RWPE2 (cell line): ENCODE measurements around the gene OSGEPL1.
"Not testable (repeated sequence)": the region's sequence is repeated elsewhere in the genome, so short reads cannot be mapped to it uniquely, and the experiment has no call there.

Experiments
- ATAC-seq: fragments of 200-7000 bp; cut with Tn5 transposase; 3 replicates; pipeline ENCODE4 v1.9.1; 2021; ENCODE audit warnings: low read depth
- DNase-seq: peaks from one replicate; pipeline ENCODE4 v3.0.0-alpha.2; 2020; ENCODE audit warnings: low spot score
- H3K27ac ChIP-seq: fragments of 450-650 bp; 2 replicates; pipeline ENCODE4 v1.5.1; 2017; ENCODE audit warnings: mild to moderate bottlenecking; ENCODE audit not compliant: poor library complexity, severe bottlenecking
- H3K27me3 ChIP-seq: fragments of 250-450 bp; sonication (Bioruptor Pico); 2 replicates; pipeline ENCODE4 v1.5.1; 2021; ENCODE audit warnings: mild to moderate bottlenecking, moderate library complexity; ENCODE audit not compliant: insufficient read depth, poor library complexity, severe bottlenecking
- H3K36me3 ChIP-seq: fragments of 250-450 bp; sonication (Bioruptor Pico); 2 replicates; pipeline ENCODE4 v1.5.1; 2020; ENCODE audit warnings: low read depth, mild to moderate bottlenecking, moderate library complexity
- H3K4me1 ChIP-seq: fragments of 250-450 bp; sonication (Bioruptor Pico); 2 replicates; pipeline ENCODE4 v1.5.1; 2021; ENCODE audit warnings: mild to moderate bottlenecking, moderate library complexity; ENCODE audit not compliant: insufficient read depth, poor library complexity, severe bottlenecking
- H3K4me3 ChIP-seq: fragments of 250-450 bp; sonication (Bioruptor Pico); 2 replicates; pipeline ENCODE4 v1.5.1; 2021; ENCODE audit warnings: mild to moderate bottlenecking, moderate library complexity; ENCODE audit not compliant: severe bottlenecking
- H3K9me3 ChIP-seq: fragments of 250-450 bp; sonication (Bioruptor Pico); 2 replicates; pipeline ENCODE4 v1.5.1; 2021; ENCODE audit warnings: mild to moderate bottlenecking, moderate library complexity; ENCODE audit not compliant: severe bottlenecking
- TF ChIP-seq, protein P1 (sequence below): fragments of 450-650 bp; IDR thresholded peaks from one replicate; pipeline ENCODE4 v1.5.1; 2017; ENCODE audit warnings: mild to moderate bottlenecking, moderate library complexity; ENCODE audit not compliant: poor library complexity, severe bottlenecking

The OSGEPL1 gene

DNA sequence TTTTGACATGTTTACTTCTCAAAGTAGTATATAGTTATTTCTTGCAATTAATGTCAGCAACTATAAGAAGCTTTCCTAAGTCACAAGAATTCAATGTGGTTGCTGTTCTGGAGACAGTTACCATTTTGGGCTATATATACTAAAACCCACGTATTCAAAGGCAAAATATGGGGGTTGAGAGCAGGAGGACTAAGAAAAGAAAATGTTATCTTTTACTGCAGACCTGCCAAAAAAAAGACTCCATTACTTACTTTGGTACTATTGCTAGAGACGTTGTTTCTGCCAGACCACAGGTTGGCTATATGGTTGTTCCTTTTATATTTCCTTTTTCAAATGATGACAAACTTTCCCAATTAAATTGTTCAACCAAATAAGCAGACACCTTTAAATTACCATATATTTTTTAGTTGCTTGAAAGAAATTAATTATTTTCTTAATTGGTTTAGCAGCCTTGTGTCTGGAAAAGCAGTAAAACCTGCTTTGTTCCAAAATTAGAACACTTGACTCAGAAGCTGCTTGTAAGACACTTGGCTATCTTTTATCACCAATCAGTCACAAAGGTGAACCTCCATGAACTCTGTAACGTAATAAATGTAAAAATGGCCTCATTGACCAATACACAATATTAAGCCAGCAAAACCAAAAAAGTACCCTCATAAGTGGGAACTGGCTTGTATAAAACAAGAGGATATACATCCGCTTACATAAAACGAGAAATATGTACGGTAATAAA, 8.2 kb upstream of the OSGEPL1 start:
- no peak overlapping the region for H3K27ac ChIP-seq
- TF ChIP-seq, protein P1, sequence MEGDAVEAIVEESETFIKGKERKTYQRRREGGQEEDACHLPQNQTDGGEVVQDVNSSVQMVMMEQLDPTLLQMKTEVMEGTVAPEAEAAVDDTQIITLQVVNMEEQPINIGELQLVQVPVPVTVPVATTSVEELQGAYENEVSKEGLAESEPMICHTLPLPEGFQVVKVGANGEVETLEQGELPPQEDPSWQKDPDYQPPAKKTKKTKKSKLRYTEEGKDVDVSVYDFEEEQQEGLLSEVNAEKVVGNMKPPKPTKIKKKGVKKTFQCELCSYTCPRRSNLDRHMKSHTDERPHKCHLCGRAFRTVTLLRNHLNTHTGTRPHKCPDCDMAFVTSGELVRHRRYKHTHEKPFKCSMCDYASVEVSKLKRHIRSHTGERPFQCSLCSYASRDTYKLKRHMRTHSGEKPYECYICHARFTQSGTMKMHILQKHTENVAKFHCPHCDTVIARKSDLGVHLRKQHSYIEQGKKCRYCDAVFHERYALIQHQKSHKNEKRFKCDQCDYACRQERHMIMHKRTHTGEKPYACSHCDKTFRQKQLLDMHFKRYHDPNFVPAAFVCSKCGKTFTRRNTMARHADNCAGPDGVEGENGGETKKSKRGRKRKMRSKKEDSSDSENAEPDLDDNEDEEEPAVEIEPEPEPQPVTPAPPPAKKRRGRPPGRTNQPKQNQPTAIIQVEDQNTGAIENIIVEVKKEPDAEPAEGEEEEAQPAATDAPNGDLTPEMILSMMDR = no peak
- no peak overlapping the region for H3K4me3 ChIP-seq
- peaks cover 80% of the 10 kb centered on the region for H3K36me3 ChIP-seq
- H3K9me3 ChIP-seq = no peaks in the 10 kb centered on the region
- H3K27me3 ChIP-seq = no peaks in the 10 kb centered on the region
- ATAC-seq (no peak), DNase-seq (no peak)
- no peaks in the 10 kb centered on the region for H3K4me1 ChIP-seq

DNA sequence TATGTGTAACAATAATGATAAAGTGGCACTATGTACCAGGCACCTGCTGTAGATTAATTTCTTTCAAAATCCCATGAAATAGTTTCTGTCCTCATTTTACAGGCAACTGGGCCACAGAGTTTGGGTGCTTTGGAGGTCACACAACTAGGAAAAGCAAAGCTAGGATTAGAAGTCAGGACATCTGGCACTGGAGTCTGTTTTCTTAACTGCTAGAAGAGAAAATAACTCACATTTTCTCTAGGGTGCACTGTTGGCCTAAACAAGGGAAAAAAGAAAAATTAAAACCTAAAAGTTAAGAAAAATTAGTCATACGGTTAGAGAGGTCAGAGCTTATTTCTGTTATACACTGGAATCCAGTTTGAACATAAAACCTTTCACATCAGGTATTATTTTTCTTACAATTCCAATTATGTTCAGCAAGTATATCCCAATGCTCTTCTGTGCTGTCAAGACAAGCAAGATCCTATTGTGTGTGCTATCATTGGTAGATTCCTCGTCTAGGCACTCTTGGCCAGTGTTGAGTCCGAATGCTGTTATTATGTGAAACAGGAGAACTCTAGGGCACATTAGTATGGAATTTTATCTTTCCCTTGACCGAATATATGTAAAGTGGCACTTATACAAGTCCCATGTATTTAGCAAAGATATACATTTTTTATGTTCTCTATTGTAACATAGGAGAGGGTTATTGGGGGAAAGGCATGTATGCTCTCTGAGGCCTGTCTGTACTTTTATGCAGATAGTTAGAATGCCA, 1.5 kb upstream of the OSGEPL1 start:
- no peak overlapping the region for H3K27ac ChIP-seq
- no peak for ATAC-seq
- DNase-seq = no peak

DNA sequence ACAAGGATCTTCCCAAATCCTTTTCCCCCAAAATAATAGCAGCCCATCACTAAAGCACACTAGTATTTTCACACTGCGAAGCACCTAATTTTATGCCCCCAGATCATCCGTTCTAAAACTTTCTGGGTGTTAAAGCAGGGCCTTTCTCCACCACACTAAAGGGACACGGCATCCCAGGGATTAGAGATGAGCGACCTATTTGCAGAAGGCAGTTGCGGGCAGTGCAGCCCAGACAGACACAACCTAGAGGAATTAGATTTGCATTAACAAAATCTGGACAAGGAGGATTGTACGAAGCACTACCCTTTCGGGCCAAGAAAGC, 402 bp downstream of the OSGEPL1 start:
- TF ChIP-seq, protein P1 = no peak
- H3K4me1 ChIP-seq = peaks cover 7% of the 10 kb centered on the region
- ATAC-seq (no peak; the same call in 2 of the 3 replicates), DNase-seq (no peak)
- peaks cover 19% of the 10 kb centered on the region for H3K36me3 ChIP-seq
- H3K27ac ChIP-seq = peak overlapping the region; percentile 83
- no peaks in the 10 kb centered on the region for H3K27me3 ChIP-seq
- peak overlapping the region; percentile 66 for H3K4me3 ChIP-seq
- no peaks in the 10 kb centered on the region for H3K9me3 ChIP-seq

More for the DNA sequence above, 1.5 kb upstream of the OSGEPL1 start:
- TF ChIP-seq, protein P1 = no peak
- Histone ChIP-seq H3K9me3 (no peaks in the 10 kb centered on the region), H3K4me3 (peak overlapping the region; percentile 66), H3K27me3 (no peaks in the 10 kb centered on the region), H3K36me3 (peaks cover 35% of the 10 kb centered on the region), H3K4me1 (peaks cover 7% of the 10 kb centered on the region)

DNA sequence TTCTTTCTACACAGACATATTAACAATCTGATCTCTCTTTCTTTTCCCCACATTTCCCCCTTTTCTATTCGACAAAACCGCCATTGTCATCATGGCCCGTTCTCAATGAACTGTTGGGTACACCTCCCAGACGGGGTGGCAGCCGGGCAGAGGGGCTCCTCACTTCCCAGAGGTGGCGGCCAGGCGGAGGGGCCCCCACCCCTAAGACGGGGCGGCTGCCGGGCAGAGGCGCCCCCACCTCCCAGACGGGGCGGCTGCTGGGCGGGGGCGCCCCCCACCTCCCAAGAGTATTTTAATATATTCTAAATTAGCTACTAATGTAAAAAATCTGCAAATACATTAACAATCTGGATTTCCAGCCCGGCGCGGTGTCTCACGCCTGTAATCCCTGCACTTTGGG, 2.4 kb downstream of the OSGEPL1 start:
- not testable (repeated sequence) for H3K4me3 ChIP-seq, H3K9me3 ChIP-seq, H3K4me1 ChIP-seq, ATAC-seq, H3K27me3 ChIP-seq, H3K27ac ChIP-seq, DNase-seq
- H3K36me3 ChIP-seq = peaks cover 15% of the 10 kb centered on the region; the same call in 1 of the 2 replicates

DNA sequence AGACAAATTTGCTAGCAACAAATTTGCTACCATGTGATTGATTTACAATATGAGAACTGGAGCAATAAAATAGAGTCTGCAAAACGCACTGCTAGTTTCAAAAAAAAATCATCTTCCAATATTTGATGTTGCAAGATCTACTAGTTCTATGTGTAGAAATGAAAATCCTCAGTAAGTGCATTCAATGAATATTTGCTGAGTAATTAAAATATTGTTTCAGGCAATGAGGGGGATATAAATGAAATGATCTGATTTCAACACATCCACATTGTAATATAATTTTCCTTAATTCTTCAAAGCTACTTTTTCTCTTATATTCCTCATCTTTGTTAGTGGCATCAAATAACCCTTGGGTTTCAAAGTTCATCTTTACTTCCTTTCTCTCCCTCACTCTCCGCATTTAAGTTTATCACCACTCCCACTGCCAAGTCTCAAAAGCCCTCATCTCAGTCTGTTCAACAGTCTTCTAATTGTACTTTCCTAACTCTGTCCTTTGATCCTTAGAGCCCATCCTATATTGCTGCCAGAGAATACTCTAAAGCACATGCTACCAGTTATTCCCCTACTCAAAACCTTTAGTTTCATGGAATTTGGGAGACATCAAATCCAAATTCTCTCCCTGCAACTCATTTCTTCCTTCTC, 6.2 kb downstream of the OSGEPL1 start:
- H3K36me3 ChIP-seq = peaks cover 35% of the 10 kb centered on the region
- H3K27me3 ChIP-seq = no peaks in the 10 kb centered on the region
- DNase-seq = no peak
- TF ChIP-seq, protein P1 = no peak
- no peak for ATAC-seq
- peaks cover 3% of the 10 kb centered on the region for H3K4me1 ChIP-seq
- H3K27ac ChIP-seq = no peak overlapping the region
- no peaks in the 10 kb centered on the region for H3K9me3 ChIP-seq
- no peak overlapping the region for H3K4me3 ChIP-seq
